Medulla oblongata (tissue), 1 donor: Measurements from ENCODE around the gene OPCML.

ENCODE experiments used
- DNase-seq: peaks from one replicate; pipeline ENCODE4 v3.0.0-alpha.2; 2015; ENCODE audit errors: extremely low spot score

Gene OPCML

DNA sequence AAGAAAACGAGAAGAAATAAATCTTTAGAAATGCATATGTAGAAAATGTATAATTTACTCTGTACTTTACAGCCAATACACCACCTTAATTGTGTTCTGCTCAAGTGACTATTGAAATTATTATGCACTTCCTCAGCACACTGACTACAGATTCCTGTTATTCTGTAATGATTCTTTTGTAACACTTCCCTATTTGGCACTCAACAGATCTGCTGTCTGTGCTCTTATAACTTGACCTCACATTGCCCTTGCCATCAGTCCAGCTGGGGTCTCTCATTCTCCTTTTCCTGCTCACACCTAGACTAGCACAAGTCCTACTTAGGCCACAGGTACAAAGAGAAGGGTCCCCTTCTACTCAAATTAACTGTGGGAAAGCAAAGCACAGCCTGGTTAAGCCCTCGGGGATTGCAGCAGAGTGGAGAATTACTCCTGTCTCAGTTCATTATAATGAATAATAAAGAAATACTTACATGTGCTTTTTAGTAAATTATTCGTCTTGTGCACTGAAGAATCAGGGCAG lies 860.4 kb downstream of the OPCML start:
- DNase-seq: no peak

DNA sequence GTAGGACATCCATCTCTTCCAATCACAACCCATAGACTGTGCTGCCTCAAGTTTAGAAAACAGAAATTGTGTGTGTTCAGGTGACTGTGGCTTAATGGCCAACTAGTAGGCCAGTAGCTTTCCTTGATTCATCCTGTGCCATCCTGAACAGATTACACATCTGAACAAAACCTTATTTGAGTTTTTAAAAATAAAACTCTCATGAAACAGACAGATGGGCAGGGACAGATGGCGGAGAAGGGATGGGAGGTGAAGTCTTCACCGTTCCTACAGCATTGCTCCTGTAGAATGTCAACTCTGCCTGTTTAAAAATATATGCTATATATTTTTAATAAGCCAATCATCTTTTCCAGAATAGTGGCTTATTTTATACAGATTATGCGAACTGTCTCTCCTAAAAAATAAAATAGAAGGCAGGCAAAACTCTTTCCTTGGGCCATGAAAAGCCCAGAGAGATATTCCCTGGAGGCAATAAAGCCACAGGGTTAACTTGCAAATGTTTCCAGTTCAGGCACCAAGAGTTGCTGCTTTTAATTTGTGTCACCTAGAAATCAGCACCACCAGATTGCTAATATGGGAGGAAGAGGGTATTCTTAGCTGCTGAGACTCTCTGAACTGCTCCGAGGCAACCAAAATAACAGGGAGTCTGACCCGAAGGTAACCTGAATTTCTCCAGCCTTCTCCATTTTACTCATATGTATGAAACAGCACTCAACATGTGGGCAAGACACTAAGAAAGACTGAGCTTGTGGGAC lies 861.2 kb downstream of the OPCML start:
- DNase-seq: no peak

DNA sequence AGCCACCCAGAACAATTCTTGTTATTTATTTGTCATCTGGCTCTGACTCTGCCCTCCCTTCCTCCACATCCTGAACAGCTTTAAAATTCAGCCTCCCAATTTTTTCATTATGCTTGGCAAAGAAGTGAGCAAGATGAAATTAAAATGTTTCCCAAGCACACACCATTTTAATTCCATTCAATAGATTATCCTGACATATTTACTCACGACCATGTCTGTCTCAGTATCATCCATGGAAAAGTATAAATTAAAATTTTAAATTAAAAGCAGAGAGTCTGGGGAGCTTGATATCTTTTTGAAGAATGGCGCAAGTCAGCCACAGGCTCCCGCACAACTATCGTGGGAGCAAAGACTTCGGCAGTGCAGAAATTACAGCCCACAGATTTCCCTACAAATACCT lies 862.4 kb downstream of the OPCML start:
- DNase-seq: no peak

DNA sequence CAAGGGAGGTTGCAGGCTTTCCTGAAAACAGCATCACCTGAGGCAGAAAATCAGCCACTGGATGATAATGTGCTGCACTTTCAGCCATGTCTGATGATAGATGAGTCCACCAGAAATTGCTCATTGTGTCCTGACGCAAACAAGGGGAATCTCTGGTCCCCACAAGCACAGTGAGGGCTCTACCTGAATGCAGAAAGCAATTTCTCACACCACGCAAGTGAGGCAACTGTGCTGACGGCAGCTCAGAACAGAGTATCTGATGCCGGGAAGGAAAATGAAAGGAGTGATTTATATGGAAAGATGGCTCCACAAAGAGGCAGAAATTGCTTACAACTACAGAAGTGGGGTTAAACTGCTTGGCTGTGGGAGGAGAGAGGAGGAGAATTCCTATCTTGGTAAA lies 867.1 kb downstream of the OPCML start:
- DNase-seq: no peak

DNA sequence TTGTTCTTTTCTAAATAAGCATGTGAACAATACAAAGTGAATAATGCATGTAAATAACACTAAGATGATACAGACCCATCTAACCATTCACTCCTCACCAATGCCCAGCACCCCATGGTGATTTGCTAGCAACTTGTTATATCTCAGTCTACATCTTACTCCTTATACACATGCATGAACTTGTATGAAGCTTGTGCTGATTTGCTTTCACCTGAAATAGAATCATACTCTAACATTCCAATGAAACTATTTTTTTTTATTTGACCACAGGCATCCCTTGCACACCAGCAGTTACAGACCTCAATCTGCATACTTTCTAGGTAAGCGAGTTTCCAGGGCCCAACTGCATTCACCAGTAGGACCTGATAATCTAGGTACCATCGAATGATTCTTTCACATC lies 873.6 kb downstream of the OPCML start:
- DNase-seq: no peak

DNA sequence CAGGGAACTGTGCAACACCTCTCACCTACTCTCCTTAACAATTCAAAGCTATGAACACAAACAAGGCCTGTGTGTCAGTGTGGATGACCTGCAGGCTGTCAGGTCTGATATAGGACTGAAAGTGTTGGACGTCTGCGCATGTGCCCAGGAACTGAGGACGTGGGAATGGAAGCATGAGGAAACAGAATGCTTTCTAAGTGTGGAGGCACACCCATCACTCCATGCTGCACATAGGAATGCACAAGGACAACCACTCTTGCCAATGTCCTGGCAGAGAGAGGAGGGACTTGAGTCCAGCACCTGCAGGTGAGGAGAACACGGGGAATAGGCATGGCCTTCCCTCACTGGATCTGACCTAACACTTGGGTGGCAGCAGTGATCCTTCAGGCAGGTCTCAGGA lies 874.3 kb downstream of the OPCML start:
- no peak for DNase-seq

DNA sequence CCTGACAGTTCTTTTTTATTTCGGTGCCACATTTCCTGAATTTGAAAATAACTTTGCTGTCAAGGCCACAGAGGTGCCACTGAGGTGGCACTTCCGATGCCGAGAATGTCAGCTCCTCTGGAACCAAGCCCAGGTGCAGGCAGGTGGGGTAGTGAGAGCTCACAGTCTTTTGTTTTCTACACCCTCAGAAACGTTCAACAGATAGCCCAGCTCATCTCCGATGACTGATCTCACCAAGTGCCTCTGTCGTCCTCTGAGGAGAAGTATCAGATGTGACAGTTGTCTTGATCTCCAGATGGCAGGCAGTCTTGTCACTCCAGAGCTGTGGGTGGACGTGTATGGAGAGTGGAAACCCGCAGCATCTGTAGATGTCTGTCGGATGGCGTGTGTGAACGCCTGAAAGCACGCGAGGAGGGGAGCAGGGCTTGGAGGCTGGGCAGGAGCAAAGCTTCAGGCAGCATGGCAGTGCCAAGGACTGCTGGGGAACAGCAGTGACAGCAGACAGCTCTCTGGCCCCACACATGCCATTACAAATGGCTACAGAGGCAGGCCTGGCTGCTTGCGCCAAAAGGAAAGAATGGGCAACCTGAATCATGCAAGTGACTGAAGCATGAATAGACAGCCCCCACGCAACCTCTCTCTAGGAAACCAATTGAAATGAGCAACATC lies 877.0 kb downstream of the OPCML start:
- DNase-seq: no peak

DNA sequence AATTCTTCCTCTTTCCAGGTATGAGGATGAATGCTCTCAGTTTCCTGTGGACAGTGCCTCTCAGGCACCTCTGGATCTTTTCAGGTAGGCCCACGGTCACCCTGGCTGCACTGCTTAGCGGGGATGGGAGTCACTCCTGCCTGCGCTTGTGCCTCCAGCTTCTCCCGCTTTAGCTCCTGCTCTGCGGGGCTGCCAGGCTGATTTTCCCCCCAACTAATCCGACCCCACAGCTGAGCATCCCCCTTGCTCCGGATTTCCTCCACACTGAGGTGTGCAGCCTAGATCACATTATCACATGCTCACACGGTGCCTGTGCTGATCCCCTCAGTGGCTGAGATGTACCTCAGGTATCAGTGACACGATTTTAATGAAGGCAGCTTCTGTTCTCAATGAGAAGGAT lies 879.1 kb downstream of the OPCML start:
- DNase-seq: no peak

DNA sequence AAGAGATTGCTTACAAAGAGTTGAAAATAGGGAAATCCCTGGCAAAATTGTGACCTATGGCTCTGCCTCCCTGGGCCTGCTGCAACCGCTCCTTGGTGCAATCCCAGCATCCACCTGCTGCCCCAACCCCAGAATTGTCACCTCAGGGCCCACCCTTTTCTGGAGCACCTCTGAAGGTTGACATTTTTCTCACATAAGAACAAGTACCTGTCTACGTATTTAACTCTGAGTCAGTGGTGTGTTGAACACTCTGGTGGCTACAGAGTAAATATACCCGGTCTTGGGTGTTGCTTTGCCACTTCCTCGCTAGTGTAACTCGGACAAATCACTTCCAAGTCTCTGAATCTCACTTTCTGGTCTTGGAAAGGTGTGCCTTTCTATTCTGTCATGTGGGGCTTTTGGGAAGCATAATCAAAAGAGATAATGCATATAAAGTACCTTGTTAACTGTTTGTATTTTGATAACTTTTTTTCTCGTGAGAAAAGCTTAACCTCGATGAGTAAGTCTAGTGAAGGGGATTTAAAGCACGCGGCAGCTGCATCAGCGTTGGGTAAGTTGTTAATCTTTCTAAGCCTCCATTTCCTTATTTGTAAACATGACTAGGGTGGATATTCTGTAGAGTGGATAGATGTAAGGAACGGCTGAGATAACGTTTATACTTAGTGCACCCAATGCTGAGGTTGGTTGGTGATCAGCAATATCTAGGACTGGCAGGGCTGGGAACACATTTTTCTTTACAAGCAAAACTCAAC lies 881.2 kb downstream of the OPCML start:
- DNase-seq: no peak

DNA sequence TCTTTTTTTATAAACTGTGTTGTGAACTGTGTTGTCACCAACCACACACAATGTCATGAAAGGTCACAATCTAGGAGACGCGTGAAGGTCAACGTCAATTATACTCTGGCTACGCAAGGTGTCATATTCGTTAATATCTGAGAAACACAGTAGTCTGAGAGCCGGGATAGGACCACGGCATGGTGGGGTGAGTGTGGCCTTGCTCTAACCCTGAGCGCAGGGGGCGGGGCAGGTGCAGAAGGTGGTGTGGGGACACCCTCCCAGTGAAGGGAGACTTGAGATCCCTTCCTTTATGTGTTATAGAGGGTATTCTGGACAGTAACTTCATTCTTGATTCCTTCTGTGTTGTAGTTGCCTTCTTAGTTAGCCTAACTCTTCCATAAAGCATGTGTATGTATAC lies 883.0 kb downstream of the OPCML start:
- DNase-seq: no peak

DNA sequence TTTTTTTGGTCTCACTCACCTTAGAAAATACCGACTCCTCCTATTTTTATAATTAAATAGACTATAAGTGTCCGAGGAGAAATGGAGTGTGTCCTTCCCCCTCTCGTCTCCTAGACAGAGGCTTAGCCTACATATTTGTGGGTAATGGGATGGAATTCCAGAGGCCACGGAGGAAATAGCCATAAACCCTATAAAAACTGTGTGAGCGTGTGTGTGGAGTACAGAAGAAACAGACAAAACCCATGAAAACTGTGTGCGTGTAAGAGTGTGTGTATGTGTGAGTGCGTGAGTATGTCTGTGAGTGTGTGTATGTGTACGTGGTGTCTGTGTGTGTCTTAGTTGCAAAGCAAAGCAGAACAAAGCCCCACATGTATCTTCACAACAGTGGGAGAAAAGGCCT lies 883.5 kb downstream of the OPCML start:
- no peak for DNase-seq

DNA sequence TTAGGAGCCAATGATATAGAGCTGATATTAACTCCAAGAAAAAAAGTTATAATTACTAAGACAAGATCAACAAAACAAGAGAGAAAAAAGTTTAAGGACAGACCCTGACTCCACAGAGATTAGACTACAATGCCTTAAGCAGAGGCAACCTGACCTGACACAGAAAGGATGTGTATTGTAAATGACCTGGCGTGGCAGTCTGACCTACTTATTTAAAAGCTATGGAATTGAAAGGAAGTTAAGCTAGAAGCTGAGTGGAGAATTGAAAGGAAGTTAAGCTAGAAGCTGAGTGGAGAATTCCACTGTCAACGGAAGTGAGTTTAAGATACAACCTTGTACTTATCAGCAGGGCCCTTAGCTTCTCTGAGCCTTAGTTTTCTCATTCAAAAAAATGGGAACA lies 885.4 kb downstream of the OPCML start:
- no peak for DNase-seq

DNA sequence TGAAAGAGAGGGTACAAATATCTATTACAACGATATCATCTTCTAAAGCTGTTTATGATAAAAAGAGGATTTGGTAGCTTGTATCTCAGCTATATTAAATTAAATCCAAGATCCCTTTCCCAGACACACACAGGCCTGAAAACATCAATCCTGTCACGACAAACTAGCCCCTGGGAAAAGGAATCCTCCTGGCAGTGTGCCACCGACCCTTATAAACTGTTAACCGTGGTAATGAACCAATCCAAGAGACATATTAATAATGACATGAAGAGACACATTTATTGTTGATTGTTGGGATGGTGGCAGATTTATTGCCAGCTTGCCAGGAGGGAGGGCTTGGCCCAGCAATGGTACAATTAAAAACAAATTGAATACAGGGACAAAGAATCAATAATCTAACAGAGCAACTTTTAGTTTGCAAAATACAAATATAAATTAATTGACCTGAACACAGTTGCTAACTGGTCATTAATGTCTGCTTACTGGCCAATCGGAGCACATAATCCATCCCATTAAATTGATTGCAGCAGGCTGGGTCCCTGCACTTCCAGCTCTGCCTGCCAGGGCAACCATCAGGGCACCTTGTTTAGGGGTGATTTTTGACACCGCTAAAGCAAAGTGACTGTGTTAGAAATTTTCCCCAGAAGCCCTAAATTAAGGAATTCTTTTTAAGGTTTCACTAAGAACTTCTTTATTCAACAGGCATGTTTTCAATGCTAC lies 887.6 kb downstream of the OPCML start:
- no peak for DNase-seq

DNA sequence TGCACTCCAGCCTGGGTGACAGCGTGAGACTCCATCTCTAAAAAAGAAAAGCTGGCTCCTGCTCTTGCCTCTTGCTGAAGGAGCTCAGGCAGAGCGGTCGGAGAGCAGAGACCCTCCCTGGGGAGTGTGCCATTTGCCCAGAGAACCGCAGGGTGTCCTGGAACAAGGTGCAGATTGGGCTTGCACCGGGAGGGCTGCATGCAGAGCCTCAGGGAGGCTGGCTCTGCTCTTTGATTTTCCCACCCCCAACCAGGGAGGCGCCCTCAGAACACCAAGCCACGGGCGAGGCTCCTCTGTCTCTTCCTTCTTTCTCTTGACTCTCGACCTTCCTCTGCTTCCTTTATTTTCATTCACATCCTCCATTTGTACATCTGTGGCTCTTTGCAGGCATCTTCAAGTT lies 889.1 kb downstream of the OPCML start:
- no peak for DNase-seq

DNA sequence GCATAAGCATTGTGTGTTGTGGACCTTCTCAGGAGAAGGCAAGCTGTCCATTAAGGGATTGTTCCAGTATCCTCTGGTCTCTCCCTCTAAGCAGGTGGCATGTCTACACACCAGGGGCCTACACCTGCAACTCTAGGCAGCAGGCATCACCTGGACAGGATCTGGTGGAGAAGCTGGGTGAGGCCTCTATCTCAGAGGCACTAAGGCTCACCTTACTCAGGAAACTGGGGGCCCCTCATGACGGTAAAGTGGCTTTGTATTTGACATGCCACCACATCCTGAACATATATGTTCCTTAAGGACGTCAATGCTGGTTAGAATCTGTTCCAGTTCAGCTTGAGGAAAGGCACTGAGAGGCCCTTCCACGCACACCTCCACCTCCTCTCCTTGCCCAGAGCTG lies 891.3 kb downstream of the OPCML start:
- DNase-seq: no peak

DNA sequence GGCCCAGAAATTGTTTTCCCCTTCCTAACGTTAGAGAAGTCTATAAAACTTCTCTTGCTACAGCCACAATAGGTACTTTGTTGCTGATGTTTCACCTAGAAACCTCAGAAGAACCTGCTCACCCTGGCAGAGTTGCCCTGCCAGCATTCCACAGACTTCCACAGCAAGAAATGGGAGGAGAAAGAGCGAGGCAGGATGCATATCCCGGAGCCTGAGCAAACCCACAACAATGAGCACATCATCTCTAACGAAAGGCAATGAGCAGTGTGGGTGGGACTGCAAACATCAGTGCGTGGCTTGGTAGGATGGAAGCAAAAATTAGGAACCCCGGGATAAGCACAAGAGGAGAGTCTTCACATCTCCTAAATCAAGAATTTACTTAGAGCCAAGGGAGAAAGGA lies 892.3 kb downstream of the OPCML start:
- no peak for DNase-seq

DNA sequence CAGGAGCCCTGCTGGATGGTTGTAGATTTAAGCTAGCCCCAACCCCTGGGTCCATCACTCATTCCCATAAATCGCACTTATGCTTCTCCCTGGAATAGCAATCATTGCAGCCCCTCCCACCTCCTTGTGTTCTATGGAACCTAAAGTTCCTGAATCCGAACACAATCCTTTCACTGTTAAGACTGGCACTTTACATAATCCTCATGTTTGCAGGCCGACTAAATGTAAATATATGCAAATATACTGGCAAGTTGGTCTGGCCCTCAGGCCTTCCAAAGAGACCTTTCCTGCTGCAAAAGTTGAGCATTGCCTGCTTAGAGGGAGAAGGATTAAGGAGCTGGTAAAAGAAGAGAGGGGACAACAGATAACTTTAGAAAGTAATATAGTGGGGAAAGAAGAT lies 892.9 kb downstream of the OPCML start:
- DNase-seq: no peak

DNA sequence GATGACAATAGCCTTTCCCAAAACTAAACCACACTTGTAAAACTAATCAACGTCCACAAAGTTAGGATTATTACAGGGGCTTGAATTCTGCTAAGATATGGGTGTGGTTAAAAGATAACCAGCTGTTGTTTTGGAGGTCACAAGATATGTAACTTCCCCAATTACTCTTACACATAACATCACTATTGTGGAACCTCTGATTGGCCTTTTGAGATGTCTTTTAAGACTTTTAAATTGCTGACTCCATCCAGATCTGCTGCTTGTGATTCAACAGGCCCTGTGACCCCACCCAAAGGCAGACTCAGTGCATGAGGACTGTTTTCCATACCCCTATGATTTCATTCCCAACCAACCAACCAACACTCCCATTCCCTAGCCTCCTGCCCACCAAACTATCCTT lies 893.9 kb downstream of the OPCML start:
- no peak for DNase-seq

DNA sequence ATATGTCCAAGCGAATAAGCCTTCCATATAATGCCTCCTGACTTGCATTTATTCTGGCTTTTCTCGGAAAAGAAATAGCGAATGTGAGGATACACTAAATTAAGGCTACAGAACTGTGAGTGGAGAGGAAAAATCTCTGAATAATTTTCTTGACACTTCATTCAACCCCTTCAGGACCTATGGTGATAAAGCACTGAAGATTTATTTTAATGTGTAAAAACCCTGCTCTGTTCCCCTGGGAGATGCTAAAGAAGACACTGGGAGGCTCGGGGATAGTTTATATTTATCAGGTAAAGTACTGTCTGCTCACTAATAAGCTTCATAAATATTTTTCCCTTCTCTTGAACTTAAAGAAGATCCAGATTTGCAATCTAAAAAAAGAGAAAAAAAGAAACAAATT lies 895.8 kb downstream of the OPCML start:
- DNase-seq: no peak

DNA sequence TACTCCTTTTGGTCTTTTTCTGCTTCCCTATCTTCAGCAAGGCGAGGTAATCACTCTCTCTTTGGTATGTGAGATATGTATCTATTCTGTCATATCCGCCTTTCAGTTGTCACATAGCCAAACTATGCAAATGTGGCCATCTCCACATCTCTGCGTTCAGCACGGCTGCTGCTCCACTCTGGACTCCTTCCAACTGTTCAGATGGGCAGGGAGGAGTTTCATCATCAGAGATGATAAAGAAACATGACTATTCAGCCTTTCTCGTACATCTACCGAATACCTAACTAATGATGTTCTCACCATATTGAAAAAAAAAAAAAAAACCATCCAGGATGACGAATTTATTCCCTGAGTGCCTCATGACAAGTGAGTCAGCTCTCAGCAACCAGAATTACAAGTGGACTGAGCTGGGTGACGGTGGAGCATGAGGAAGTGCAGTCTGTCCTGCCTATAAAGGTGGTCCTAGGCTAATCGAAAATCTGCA lies 899.6 kb downstream of the OPCML start:
- no peak for DNase-seq

DNA sequence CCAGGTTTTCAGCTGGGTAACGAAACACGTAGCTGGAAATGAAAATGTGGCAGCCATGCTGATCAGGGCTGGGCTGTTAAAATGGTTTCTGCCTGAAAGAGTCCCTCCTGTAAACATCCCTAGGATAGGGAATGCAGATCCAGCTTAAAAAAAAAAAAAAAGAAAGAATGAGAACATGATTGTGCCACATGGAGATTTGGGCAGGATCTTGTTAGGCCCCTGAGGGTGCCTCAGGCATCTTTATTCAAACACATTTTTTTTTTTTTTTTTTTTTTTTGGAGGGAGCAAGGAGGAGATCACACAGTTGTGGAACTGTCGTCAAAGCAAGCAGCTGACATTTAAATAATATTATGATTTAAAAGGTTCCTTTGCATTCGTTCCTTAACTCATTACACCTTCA lies 900.3 kb downstream of the OPCML start:
- DNase-seq: no peak

DNA sequence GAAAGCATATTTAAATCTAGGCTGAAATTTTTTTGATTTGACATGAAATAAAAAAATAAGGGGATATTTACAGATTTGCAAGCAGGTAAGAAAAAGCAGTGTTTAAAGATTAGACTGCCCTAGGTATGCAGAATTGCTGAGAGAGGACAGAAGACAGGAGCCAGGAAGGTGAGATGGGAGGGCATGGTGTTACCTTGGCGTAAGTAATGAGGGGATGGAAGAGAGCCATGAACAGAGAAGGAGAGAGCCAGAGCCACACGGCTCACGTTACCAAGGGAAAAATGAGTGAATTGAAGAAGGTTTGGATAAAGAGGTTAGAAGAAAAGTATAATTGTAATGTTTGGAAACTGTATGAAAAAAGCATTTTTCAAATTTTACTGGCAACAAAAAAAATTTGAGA lies 904.3 kb downstream of the OPCML start:
- no peak for DNase-seq
